ENCODE data around the gene LRTM2. TPM values are rescaled to one million over a fixed set of nuclear protein-coding genes. Genes with fewer than 3 reads are reported as not detected.

The LRTM2 gene
- total RNA-seq, 2 donors from 2014 or later, result not detected

DNA sequence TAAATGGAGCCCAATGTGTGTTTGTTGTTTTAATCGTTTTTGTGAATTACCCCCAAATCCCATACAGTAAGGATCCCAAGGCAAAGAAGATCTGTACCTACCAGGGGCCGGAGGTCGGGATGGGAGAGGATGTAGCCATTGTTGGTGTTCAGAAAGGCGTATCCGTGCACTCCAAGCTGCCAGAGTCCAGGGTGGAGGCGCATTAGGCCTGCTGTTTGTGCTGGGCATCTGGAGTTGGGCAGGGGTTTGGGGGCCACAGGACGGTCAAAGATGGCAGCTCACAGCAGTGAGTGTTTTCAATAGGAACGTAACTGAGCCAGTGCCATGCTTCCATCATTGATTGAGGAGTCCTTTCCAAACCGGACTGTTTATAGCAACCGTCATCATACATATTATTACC is 57.8 kb downstream of the LRTM2 start:
- no peak overlapping the region for H3K4me3 ChIP-seq
- TF ChIP-seq, protein P1, sequence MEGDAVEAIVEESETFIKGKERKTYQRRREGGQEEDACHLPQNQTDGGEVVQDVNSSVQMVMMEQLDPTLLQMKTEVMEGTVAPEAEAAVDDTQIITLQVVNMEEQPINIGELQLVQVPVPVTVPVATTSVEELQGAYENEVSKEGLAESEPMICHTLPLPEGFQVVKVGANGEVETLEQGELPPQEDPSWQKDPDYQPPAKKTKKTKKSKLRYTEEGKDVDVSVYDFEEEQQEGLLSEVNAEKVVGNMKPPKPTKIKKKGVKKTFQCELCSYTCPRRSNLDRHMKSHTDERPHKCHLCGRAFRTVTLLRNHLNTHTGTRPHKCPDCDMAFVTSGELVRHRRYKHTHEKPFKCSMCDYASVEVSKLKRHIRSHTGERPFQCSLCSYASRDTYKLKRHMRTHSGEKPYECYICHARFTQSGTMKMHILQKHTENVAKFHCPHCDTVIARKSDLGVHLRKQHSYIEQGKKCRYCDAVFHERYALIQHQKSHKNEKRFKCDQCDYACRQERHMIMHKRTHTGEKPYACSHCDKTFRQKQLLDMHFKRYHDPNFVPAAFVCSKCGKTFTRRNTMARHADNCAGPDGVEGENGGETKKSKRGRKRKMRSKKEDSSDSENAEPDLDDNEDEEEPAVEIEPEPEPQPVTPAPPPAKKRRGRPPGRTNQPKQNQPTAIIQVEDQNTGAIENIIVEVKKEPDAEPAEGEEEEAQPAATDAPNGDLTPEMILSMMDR (IDR thresholded peaks at IDR 0.05), result no peak
- no peak for TF ChIP-seq POLR2A (IDR thresholded peaks at IDR 0.05)
- TF ChIP-seq POLR2AphosphoS5 (IDR thresholded peaks at IDR 0.05), result no peak
- intact Hi-C loops (cut with DNase I), result no loop called here
- no peak for DNase-seq (ENCODE audit: low spot score)
- no peak overlapping the region for H3K27ac ChIP-seq
- 94% methylated on average over 10 of the region's 10 CpGs for WGBS
- no peaks in the 10 kb centered on the region for H3K4me1 ChIP-seq (replicated peaks)
- no peaks in the 10 kb centered on the region for H3K9me3 ChIP-seq
- no peaks in the 10 kb centered on the region for H3K36me3 ChIP-seq
- no peaks in the 10 kb centered on the region for H3K27me3 ChIP-seq (replicated peaks; ENCODE audit: insufficient read depth)

DNA sequence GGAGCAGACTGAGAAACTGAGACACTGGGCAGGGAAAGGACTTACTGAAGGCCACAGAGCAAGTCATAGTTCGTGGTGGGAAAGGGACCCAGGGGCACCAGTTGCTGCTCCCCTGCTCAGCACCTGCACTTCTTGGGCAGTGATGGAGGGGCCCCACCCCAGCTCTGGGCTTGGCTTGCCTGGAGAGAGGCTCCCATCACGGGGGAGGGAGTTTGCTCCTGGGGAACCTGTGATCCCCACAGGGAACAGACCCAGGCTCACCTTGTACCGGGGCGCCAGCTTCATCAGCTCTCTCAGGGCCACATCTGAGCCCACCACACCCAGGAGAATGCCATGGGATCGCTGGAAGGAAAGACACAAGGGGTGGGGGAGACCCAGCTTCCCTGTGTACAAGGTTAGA is 58.3 kb downstream of the LRTM2 start:
- Histone ChIP-seq H3K27ac (no peak overlapping the region), H3K9me3 (no peaks in the 10 kb centered on the region), H3K4me3 (no peak overlapping the region), H3K27me3 (replicated peaks; ENCODE audit: insufficient read depth) (no peaks in the 10 kb centered on the region), H3K4me1 (replicated peaks) (no peaks in the 10 kb centered on the region), H3K36me3 (no peaks in the 10 kb centered on the region)
- no peak for DNase-seq (ENCODE audit: low spot score)
- intact Hi-C loops (cut with DNase I), result no loop called here
- TF ChIP-seq POLR2AphosphoS5 (IDR thresholded peaks at IDR 0.05) (no peak), POLR2A (IDR thresholded peaks at IDR 0.05) (no peak)
- TF ChIP-seq, protein P1 (IDR thresholded peaks at IDR 0.05), result no peak
- 81% methylated on average over 5 of the region's 5 CpGs for whole genome bisulfite sequencing

DNA sequence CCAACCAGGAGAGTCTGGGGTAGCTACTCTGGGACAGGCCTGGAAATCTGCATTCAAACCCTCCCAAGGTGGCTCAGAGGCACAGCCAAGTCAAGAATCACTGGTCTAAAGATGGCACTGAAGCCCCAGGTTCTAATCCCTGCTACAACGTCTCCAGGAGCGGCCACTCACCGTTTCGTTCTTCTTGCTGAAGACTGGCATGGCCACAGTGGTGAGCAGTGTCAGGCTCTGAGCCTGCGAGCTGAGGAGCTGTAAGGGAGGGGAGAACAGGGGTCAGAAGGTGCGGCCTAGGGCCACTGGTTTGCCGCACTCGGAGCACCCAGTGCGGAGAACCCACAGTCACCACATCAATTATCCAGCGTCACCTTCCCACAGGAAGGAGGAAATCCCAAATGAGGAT is 59.3 kb downstream of the LRTM2 start:
- Histone ChIP-seq H3K4me3 (no peak overlapping the region), H3K36me3 (no peaks in the 10 kb centered on the region), H3K4me1 (replicated peaks) (no peaks in the 10 kb centered on the region), H3K27me3 (replicated peaks; ENCODE audit: insufficient read depth) (no peaks in the 10 kb centered on the region), H3K27ac (no peak overlapping the region), H3K9me3 (no peaks in the 10 kb centered on the region)
- no peak for DNase-seq (ENCODE audit: low spot score)
- 92% methylated on average over 10 of the region's 10 CpGs for WGBS
- TF ChIP-seq POLR2A (IDR thresholded peaks at IDR 0.05), result no peak
- no peak for TF ChIP-seq POLR2AphosphoS5 (IDR thresholded peaks at IDR 0.05)
- TF ChIP-seq, protein P1 (IDR thresholded peaks at IDR 0.05), result no peak
- intact Hi-C loops (cut with DNase I), result no loop called here

DNA sequence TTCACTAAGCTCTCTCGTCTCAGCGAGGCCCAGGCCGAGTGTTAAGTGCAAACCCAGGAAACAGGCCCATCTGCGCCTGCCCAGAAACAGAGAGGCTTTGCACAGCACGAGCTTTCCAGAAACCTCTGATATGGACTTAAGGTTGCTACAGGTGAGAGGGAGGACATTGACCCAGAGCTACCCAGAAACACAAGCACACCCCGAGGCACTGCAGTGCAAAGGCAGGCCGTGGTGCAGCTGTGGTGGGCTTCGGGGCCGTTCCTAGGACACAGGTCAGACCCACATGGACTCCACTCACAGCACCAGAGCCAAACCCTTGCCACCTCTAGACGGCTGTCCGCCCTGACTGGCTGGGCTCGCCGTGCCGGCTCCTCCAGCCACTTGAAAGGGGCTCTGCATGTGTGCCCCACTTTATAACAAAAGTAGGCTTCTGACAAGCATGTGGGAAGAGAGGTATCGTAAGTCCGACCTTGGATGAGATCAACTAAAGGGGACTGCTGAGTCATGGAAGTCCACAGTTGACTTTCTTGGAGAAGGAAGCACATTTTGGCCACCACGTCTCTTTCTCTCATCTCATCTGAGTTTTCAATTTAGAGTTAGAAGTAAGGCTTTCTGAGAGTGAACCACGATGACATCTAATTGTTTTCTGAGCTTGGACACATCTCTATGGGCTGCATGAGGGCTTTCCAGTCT is 59.9 kb downstream of the LRTM2 start:
- Histone ChIP-seq H3K9me3 (no peaks in the 10 kb centered on the region), H3K36me3 (no peaks in the 10 kb centered on the region), H3K27me3 (replicated peaks; ENCODE audit: insufficient read depth) (no peaks in the 10 kb centered on the region), H3K4me3 (no peak overlapping the region), H3K4me1 (replicated peaks) (no peaks in the 10 kb centered on the region), H3K27ac (no peak overlapping the region)
- TF ChIP-seq, protein P1 (IDR thresholded peaks at IDR 0.05), result no peak
- TF ChIP-seq POLR2A (IDR thresholded peaks at IDR 0.05) (no peak), POLR2AphosphoS5 (IDR thresholded peaks at IDR 0.05) (no peak)
- intact Hi-C loops (cut with DNase I), result no loop called here
- WGBS, result 84% methylated on average over 16 of the region's 18 CpGs
- DNase-seq (ENCODE audit: low spot score), result no peak

DNA sequence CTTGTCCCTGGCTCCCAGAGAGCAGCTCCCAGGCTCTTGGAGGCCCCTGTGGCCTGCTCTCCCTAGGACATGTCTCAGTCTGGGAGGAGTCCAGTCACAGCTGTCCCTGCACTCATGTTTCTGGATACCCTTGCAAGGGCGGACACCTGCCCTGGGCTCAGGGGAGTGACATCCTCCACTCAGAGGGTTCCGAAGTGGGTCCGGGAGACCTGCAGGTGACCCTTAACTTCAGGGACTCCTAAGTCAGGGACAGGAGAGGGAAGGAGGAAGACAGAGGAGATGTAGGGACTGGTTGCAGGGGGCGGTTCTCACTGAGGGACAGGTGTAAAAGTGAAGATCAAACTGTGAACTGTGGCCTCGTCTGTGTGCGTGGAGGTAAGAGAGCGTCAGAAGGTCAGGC is 60.5 kb downstream of the LRTM2 start:
- H3K4me1 ChIP-seq (replicated peaks), result no peaks in the 10 kb centered on the region
- H3K36me3 ChIP-seq, result no peaks in the 10 kb centered on the region
- H3K4me3 ChIP-seq, result no peak overlapping the region
- H3K9me3 ChIP-seq, result no peaks in the 10 kb centered on the region
- intact Hi-C loops (cut with DNase I), result no loop called here
- no peaks in the 10 kb centered on the region for H3K27me3 ChIP-seq (replicated peaks; ENCODE audit: insufficient read depth)
- no peak overlapping the region for H3K27ac ChIP-seq
- WGBS, result 96% methylated on average over 7 of the region's 7 CpGs
- TF ChIP-seq POLR2AphosphoS5 (IDR thresholded peaks at IDR 0.05) (no peak), POLR2A (IDR thresholded peaks at IDR 0.05) (no peak)
- TF ChIP-seq, protein P1 (IDR thresholded peaks at IDR 0.05), result no peak
- no peak for DNase-seq (ENCODE audit: low spot score)
